ENCODE results near the gene IGSF9.

- TF ChIP-seq, protein P1, sequence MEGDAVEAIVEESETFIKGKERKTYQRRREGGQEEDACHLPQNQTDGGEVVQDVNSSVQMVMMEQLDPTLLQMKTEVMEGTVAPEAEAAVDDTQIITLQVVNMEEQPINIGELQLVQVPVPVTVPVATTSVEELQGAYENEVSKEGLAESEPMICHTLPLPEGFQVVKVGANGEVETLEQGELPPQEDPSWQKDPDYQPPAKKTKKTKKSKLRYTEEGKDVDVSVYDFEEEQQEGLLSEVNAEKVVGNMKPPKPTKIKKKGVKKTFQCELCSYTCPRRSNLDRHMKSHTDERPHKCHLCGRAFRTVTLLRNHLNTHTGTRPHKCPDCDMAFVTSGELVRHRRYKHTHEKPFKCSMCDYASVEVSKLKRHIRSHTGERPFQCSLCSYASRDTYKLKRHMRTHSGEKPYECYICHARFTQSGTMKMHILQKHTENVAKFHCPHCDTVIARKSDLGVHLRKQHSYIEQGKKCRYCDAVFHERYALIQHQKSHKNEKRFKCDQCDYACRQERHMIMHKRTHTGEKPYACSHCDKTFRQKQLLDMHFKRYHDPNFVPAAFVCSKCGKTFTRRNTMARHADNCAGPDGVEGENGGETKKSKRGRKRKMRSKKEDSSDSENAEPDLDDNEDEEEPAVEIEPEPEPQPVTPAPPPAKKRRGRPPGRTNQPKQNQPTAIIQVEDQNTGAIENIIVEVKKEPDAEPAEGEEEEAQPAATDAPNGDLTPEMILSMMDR (conservative IDR thresholded peaks at IDR 0.05 in 1 of 2, IDR thresholded peaks at IDR 0.05 in 1 of 2; ENCODE audit: extremely low read depth in 1 of 2, insufficient read depth in 1 of 2, low read depth in 1 of 2, low read length in 2 of 2): no peak
- no peak for TF ChIP-seq EZH2 (IDR thresholded peaks at IDR 0.05; ENCODE audit: borderline replicate concordance, low read length)
Observed at GRCh38 chr1:159890390-159890789, 55.0 kb downstream of the IGSF9 start.

Measured in mammary epithelial cell (primary cell).